ENCODE results near the gene LRRC2.
"Not testable (repeated sequence)": the region's sequence is repeated elsewhere in the genome, so short reads cannot be mapped to it uniquely, and the experiment has no call there.

LRRC2 gene

DNA sequence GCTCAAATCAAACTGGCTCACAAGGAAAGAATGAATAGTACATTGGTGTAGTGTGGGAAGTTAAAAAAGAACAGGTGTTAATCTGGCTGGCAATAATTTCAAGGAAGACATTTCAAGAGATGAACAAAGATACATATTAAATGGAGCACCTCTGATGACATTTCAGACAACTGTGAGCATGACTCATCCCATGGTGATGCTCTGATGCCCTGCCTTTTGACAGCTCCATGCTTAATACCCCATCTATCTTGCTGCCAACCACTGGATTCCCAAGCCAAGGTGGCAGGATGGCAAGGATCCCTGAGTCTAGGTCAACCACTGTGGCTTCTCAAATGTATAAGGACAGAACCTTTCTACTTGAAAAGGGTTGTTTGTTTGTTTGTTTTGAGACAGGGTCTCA is 29.3 kb downstream of the LRRC2 start:
- no peak for DNase-seq (ENCODE audit: extremely low read depth in 1 of 2, low read depth in 1 of 2)

DNA sequence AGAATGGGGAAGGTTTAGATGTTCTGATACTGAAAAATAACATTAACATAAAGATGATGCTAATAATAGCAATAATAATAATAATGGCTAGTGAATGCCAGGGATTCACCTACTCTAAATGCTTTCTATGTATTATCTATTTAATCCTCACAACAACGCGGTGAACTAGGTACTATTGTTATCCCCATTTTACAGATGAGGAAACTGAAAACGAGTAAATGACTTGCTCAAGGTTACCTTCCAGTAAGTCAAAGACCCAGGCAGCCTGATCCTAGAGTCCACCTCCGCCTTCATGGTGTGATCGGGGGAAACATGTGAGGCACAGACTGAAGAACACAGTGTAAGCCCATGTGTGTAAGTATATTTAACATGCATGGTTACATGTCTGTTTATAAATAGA is 30.4 kb downstream of the LRRC2 start:
- DNase-seq (ENCODE audit: extremely low read depth in 1 of 2, low read depth in 1 of 2) = no peak

DNA sequence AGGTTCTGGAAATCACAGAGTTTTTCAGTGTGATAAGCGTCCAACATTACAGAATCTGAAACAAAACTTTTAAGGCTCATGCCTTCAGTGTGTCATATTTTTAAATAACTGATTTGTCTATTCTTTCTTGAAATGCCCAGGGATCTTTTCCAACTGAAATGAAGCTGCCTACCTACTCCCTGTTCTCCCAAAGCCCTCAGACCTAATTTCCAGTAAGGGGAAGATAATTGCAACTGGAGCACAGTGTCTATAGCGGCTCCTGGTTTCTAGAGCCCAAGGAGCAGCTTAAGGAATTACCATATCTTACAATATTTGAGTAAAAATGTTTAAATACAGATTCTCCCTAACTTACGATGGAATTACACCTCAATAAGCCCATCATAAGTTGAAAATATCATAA is 33.0 kb downstream of the LRRC2 start:
- no peak for DNase-seq (ENCODE audit: extremely low read depth in 1 of 2, low read depth in 1 of 2)

DNA sequence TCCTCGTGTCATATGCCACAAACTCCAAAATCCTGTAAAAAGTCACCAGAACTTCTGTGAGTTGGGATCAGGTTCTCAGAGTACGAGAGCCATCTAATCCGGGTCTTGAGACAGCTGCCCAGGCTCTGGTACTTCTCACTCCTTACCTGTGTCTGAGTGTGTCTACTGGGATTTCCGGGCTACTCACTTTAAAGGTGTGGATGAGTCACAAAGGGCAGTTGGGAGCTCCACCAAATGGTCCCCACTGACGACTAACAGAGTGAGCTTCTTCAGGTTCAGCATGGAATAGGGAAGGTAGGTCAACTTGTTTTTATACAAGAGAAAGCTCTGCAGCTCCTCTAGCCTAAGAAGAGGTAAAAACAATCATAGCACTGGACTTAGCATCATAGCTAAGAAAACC is 38.9 kb downstream of the LRRC2 start:
- no peak for DNase-seq (ENCODE audit: extremely low read depth in 1 of 2, low read depth in 1 of 2)

DNA sequence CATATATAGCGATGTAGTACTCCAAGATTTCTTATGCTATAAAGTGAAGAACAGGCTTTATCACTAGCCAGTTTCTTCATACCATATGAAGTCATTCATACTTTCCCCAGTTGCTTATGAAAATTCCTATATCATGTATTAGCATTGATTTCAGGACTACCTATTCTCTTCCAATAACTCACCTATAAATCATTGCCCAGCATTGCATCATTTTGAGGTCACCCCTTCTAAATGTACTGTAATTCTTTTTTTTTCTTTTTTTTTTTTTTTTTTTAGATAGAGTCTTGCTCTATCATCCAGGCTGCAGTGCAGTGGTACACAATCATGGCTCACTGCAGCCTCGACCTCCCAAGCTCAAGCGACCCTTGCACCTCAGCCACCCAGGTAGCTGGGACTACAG is 41.3 kb downstream of the LRRC2 start:
- DNase-seq (ENCODE audit: extremely low read depth in 1 of 2, low read depth in 1 of 2) = no peak

DNA sequence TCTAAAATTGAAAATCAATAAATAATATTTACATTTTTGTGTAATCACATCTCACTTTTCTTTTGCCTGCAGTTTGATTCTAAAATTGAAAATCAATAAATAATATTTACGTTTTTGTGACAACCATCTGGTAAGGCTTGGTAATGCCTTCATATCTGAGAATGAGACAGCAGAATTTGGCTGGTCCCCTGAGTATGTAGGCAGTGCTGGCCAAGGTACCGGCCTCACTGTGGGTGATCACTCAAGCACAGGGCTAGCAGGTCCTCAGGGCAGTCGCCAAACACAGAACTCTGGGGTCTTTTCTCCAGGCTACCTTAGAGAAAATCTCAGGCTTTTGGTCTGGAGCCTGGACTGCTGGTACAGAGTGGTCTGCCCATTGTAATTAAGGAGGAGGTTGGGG is 42.1 kb downstream of the LRRC2 start:
- DNase-seq (ENCODE audit: extremely low read depth in 1 of 2, low read depth in 1 of 2) = no peak

DNA sequence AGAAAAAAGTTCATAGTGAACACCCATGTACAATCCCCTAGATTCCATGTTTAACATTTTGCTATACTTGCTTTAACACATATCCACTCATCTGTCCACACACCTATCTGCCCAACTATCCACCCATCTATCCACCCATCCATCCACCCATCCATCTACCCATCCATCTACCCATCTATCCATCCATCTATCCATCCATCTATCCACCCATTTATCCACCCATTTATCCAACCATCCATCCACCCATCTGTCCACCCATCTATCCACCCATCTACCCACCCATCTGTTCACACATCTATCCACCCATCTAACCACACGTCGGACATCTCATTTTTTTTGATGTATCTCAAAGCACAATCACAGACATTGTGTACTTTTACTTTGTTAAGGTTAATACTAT is 42.5 kb downstream of the LRRC2 start:
- DNase-seq (ENCODE audit: extremely low read depth in 1 of 2, low read depth in 1 of 2) = no peak

DNA sequence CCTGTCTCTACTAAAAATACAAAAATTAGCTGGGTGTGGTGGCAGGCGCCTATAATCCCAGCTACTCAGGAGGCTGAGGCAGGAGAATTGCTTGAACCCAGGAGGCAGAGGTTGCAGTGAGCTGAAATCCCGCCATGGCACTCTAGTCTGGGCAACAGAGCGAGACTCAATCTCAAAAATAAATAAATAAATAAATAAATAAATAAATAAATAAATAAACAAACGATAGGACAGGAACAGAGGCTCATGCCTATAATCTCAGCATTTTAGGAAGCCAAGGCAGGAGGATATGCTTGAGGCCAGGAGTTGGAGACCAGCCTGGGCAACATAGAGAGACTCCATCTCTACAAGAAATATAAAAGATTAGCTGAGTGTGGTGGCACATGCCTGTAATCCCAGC is 43.9 kb downstream of the LRRC2 start:
- not testable (repeated sequence) for DNase-seq (ENCODE audit: extremely low read depth in 1 of 2, low read depth in 1 of 2)

DNA sequence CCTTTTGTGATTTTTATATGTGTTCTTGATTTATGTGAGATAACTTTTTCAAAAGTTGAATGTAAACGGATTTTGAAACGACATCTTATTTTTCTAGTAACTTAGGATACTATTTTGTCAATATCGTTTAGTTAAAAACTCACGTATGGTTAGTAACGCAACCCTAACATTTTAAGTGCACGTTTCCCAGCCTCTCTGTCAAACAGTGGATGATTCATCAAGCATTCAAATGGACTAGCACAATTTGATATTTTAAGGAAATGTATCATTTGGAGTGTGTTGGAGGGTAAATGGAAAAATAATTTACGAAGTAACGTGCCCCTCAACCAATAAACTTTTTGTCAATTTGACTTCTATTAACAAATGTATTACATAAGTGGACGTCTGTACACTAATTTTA is 45.0 kb downstream of the LRRC2 start:
- no peak for DNase-seq (ENCODE audit: extremely low read depth in 1 of 2, low read depth in 1 of 2)

DNA sequence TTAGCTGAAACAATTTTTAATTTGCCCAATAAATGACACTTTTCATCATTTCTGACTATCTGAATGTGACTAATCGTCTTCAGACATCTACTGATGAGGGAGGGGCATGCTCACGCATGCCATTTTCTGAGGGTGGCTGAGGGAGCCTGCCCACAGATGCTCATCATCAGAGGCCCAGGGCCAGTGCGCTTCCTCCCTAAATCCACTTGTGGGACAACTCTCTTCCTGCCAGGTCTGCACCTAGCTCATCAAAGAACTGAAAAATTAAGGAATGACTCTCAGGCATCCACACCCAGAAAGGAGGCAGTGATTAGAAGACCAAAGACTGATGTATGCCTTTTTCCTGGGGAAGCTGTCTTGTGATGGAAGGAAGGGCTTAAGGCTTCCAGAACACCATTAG is 45.6 kb downstream of the LRRC2 start:
- DNase-seq (ENCODE audit: extremely low read depth in 1 of 2, low read depth in 1 of 2) = no peak

DNA sequence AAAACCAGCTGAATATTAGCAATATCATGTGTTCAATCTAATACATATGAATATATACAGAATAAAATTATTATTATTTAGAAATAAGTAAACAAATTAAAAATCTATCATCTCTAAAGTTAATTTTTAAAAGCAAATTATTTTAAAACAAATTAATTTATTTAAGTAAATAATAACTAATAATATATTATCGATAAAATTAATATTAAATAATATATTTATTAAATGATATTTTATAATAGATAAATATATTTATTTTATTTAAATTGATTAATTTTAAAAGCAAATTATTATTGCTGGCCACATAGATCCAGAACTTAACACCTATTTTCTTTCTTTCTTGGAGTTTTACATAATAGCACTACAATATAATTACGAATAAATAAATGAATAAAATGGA is 46.1 kb downstream of the LRRC2 start:
- no peak for DNase-seq (ENCODE audit: extremely low read depth in 1 of 2, low read depth in 1 of 2)

DNA sequence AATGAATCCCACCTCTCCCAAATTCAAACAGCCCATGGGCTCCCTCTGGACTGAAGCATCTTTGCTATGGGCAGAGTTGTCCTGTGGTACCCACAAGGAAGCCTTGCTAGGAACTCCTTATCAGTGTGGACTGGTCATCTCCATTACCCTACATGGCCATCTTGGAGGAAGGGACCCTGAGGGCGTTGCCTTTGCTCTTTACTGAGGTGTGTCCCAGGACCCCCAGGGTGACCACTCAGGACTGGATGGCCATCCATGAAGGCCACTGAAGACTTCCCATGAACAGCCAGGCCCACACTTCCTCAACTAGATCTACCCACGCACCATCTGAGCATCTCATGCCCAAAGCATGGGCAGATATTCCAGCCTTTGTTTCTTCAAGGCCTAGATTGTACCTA is 48.3 kb downstream of the LRRC2 start:
- DNase-seq (ENCODE audit: extremely low read depth in 1 of 2, low read depth in 1 of 2) = no peak

DNA sequence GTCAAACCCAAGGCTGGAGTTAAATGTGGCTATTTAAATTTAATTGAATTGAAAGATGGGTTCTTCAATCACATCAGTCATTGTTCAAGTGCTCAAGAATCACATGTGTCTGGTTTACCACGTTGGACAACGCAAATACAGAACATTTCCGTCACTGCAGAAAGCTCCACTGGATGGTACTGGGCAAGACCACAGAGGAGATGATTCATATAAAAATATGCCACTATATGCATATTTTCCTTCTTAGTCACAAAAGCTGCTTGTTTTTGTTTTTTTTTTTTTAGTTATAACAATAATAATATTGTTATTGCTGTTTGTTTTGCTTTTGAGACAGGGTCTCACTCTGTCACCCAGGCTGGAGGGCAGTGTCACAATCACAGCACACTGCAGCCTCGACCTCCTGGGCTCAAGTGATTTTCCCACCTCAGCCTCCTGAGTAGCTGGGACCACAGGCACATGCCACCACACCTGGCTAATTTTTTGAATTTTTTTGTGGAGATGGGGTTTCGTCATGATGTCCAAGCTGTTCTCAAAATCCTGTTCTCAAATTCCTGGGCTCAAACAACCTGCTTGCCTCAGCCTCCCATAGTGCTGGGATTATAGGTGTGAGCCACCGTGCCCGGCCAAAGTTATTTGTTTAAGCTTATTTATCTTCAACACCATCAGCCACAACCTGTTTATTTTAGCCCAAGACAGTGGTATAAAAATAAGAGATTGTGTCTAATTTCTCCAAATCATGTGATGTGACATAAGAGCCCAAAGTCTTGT is 48.9 kb downstream of the LRRC2 start:
- no peak for DNase-seq (ENCODE audit: extremely low read depth in 1 of 2, low read depth in 1 of 2)

DNA sequence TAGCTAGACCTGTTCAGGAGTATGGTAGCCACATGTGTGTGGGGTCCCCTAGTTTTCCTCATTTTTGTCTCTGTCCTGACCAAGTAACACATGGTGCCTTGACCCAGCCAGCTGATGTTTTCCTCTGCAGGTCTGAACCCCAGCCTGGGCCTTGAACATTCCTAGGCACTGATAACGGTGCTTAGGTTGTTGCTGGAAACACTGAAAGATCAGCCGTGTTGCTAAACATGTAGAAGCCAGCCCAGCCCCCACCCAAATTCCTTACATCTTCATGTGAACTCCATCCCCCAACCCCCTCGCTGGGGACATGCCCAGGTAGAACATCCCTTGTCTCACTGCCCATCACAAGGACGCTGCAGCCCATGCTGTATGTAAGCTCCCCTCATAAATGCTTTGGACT is 49.6 kb downstream of the LRRC2 start:
- no peak for DNase-seq (ENCODE audit: extremely low read depth in 1 of 2, low read depth in 1 of 2)

DNA sequence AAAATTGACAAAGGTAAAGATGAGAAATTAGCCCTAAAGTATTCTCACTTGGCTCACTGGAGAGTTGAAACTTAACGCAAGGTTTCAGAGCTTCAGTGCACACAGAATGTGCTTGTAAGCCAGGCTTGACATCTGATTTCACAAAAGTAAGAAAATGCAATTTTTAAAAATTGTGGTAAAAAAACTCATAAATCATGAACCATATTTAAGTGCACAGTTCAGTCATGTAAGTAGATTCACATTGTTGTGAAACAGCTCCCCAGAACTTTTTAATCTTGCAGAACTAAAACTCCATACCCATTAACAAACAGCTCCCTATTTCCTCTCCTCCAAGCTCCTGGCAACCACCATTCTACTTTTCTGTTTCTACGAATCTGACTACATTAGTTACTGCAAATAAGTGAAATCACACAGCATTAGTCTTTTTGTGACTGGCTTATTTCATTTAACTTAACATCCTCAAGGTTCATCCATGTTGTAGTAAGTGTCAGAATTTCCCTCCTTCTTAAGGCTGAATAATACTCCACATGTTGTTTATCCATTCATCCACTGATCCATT is 53.8 kb downstream of the LRRC2 start:
- DNase-seq (ENCODE audit: extremely low read depth in 1 of 2, low read depth in 1 of 2) = no peak

DNA sequence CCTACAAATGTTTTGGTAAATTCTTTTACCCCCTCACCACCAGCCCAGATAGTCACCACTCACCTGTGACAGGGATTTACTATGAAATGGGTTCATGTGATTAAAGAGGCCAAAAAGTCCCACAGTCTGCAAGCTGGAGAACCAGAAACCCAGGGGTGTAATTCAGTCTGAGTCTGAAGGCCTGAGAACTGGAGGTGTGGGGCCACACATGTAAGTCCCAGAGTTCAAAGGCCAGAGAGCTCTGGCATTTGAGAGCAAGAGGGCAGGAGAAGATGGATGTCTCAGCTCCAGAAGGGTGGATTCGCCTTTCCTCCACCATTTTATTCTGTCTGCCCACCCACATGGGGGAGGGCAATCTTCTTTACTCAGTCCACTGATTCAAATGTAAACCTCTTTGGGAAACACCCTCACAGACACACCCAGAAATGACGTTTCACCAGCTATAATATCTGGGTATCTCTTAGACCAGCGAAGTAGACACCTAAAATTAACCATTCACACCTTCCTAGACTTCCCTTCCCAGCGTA is 56.4 kb downstream of the LRRC2 start:
- DNase-seq (ENCODE audit: extremely low read depth in 1 of 2, low read depth in 1 of 2) = no peak

DNA sequence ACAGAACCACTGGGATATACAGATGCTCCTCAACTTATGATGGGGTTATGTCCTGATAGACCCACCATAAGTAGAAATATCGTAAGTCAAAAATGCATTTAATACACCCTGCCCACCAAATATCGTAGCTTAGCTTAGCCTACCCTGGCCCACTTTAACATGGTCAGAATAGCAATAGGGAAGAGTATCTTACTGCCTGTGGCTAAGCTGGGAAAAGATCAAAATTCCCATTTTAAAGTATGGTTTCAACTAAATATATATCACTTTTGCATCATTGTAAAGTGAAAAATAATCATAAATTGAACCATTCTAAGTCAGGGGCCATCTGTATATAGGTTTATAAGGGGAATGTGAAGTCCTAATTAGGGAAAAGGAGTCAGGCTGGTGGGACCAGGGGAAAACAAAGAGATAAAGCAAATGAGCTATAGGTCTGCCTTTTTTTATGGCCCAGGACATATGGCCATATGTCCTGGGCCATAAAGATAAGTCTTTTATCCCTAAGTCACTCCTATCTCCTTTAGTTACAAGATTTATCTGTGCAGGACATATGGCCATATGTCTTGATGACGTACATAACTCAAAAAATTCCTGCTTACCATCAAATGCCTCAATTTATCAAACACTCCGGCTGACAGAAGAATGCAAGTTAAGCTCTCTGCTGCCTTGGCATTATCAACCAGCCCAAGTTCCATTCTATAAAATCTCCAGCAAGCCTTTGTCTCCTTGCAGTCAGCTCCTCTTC is 57.1 kb downstream of the LRRC2 start:
- DNase-seq (ENCODE audit: extremely low read depth in 1 of 2, low read depth in 1 of 2) = no peak

DNA sequence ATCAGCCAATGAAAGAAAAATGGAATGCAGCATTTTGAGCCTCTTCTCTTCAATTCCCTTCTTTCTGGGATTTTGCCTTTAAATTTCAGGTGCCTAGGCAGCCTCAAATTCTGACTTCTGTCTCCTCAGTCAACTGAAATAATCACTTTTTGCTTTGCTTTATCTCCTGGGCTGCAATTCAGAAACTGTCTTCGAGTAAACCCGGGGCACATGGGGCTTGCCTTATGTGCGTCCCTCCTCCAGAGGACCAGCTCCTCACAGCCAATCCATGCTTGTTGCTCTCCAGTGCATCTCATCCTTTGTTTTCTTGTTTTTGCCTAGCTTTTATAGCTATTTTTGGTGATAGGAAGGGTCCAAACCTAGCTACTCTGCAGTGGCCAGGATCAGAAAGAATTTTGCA is 59.6 kb downstream of the LRRC2 start:
- no peak for DNase-seq (ENCODE audit: extremely low read depth in 1 of 2, low read depth in 1 of 2)

DNA sequence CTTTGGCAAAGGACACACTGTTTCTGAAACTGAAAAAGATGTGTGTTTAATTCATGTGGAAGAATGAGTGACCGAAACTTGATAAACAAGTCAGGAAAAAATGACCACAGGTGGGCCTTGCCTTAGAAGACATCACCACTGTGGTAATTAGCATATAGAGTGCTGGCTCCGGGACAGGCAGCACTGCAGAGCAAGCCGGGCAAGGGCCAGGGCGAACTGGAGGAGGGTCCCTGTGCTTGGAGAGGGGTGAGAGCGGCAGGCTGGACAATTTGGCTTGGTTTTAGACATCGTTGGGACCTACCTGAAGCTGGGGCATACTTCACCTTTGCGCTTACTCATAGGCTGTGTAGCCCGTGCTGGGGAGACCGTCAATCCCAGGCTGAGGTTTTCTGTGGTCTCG is 60.1 kb downstream of the LRRC2 start:
- DNase-seq (ENCODE audit: extremely low read depth in 1 of 2, low read depth in 1 of 2) = no peak

DNA sequence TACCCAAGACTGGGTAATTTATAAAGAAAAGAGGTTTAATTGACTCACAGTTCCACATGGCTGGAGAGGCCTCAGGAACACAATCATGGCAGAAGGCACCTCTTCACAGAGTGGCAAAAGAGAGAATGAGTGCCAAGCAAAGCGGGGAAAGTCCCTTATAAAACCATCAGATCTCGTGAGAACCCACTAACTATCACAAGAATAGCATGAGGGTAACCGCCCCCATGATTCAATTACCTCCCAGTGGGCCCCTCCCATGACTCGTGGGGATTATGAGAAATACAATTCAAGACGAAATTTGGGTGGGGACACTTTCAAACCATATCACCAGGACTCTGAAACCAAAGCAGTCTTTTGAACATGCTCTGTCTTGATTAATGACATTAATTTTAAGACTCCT is 61.3 kb downstream of the LRRC2 start:
- no peak for DNase-seq (ENCODE audit: extremely low read depth in 1 of 2, low read depth in 1 of 2)

DNA sequence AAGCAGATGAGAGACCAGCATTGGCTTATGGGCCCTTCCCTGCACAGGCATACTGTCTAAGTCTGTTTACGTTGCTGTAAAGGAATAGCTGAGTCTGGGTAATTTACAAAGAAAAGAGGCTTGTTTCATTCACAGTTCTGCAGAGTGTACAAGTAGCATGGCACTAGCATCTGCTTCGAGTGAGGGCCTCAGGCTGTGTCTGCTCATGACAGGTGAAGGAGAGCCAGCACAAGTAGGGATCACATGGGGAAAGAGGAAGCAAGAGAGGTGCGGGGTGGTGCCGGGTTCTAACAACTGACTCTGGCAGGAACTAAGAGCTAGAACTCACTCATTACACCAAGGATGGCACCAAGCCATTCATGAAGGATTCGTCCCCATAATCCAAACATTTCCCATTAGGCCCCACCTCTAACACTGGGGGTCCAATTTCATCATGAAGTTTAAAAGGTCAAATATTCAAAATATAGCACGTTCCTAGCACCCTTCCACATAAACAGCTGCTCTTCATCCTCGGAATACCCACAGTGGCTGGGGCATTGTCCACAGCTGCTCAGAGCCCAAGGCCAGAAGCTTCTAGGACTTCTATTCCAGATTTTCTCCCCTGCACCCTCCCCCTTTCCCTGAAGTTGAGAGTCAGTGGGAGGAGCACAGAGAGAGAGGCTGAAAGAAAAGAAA is 62.8 kb downstream of the LRRC2 start:
- no peak for DNase-seq (ENCODE audit: extremely low read depth in 1 of 2, low read depth in 1 of 2)

DNA sequence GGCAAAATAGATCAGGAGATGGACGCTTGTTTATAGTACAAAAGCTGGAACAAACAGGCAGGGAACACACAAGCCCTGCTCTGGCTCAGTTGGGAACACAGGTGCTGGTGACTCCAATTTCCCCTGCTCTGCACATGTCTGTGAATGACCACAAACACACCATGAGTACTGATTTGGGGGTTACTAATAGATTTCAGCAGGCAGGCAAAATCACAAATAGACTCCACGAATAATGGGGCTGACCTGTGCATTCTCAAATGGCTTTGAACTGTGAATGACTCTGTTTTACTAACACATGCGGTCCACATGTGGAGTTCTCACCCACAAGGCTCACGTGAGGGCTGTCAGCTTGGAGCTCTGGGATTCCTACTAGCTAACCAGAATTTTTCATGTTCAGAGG is 64.4 kb downstream of the LRRC2 start:
- DNase-seq (ENCODE audit: extremely low read depth in 1 of 2, low read depth in 1 of 2) = no peak

Data from activated CD8-positive, alpha-beta memory T cell treated with anti-CD3 and anti-CD28 coated beads for 1 hour (primary cell).